ENCODE measurements around the gene EIF2AK3.

DNA sequence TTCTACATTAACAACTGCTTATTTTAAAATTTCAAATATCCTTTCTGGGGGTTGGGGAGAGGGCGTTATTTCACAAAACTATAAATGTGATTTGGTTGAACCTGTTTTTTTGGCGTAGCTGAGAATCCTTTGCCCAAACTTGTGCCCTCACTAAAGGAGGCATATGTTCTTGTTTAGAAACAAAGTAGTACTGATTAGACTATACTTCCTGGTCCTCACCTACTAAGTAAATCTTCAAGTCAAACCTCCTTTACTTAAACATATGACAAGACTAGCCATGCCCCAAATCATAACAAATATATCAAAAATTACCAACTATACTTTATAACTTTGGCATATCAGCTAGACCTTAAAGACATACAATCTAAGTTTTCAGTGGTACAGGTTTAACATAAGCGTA is 5.8 kb downstream of the EIF2AK3 start:
- TF ChIP-seq, protein P1, sequence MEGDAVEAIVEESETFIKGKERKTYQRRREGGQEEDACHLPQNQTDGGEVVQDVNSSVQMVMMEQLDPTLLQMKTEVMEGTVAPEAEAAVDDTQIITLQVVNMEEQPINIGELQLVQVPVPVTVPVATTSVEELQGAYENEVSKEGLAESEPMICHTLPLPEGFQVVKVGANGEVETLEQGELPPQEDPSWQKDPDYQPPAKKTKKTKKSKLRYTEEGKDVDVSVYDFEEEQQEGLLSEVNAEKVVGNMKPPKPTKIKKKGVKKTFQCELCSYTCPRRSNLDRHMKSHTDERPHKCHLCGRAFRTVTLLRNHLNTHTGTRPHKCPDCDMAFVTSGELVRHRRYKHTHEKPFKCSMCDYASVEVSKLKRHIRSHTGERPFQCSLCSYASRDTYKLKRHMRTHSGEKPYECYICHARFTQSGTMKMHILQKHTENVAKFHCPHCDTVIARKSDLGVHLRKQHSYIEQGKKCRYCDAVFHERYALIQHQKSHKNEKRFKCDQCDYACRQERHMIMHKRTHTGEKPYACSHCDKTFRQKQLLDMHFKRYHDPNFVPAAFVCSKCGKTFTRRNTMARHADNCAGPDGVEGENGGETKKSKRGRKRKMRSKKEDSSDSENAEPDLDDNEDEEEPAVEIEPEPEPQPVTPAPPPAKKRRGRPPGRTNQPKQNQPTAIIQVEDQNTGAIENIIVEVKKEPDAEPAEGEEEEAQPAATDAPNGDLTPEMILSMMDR (IDR thresholded peaks at IDR 0.05; ENCODE audit: borderline replicate concordance, extremely low read depth, low read length, poor library complexity, severe bottlenecking), result no peak
- no peak for TF ChIP-seq EZH2 (IDR thresholded peaks at IDR 0.05; ENCODE audit: borderline replicate concordance, low read depth, low read length, severe bottlenecking)
